GM11168 (cell line): ENCODE results near the gene EFCAB7.

ENCODE experiments used
- in situ Hi-C: fragments of 300-500 bp; cut with MboI; formaldehyde crosslinking; loops from one replicate; pipeline ENCODE4 v1.12.0; 2022; ENCODE audit warnings: low sequenced_read_pairs; ENCODE audit not compliant: unreplicated experiment

Gene EFCAB7

DNA sequence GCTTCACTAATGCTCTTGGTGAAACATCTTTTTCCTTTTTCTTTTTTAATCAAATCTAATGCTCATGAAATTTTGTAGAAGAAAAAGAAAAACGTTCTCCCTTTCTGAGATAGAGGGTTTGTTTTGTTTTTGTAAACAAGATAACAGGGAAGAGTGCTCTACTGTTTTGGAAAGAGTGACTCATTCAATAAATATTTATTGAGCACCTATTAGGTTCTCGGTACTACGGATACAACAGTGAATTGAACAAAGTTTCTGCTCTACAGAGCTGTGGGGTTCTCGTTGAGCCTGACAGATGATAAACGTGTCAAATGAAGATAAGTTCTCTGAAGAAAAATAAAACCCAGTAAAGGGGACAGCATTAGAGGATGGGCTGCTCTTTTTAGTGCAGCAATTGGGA lies 76.9 kb downstream of the EFCAB7 start:
- in situ Hi-C loops, result no loop called here

DNA sequence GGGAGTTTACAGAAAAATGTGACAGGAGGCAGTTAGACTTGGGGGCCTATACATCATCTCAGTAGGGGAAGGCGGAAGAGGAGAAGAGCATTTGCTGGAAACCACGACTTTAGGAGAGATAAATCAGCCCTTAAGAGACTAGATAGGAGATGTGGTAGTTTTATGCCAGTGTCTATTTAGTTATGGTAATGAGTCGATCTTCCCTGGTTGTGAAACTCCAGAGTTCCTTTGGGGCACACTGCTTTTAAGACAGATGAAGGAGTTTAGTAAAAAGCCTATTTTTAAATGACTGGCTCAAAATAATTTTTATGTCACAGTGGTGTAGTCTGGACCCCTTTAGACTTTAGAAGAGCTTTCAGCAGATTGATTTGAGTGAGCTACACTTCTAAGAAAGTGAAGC lies 77.7 kb downstream of the EFCAB7 start:
- in situ Hi-C loops, result no loop called here

DNA sequence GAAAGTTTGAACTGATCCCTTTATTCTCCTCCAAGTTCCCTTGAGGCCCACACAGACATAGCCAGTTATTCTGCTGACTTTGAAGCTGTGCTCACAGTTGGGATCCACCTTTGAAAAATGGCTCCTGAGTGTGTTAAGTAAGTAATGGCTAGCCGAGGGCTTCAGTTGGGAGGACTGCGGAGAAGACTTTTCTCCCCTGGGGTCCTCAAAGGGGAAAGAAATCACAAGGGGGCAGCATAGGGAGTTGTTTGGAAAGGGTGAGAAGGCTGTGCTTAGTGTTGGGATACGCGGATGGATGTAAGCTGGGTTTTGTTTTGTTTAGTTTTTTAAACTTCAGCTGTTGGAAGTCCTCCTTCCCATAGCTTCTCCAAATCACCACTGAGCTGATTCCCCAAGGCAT lies 78.1 kb downstream of the EFCAB7 start:
- in situ Hi-C loops, result no loop called here

DNA sequence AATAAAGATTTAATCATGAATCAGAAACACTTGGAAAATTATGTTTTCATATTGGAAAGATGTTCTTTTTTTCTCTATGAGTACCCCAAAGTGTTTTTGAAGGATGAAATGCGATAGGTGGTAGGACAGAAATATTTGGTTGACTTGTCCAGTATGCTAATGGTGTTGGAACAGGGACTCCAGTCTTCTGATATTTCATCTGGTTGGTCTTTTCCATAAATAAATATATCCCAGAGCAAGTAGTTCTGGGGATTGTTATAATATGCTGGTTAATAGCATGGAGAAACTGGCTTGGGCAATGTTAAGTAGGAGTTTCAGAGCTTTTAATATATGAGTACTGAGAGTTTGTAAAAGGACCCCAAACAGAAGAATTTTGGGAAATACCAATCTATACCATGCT lies 78.6 kb downstream of the EFCAB7 start:
- in situ Hi-C loops, result no loop called here

DNA sequence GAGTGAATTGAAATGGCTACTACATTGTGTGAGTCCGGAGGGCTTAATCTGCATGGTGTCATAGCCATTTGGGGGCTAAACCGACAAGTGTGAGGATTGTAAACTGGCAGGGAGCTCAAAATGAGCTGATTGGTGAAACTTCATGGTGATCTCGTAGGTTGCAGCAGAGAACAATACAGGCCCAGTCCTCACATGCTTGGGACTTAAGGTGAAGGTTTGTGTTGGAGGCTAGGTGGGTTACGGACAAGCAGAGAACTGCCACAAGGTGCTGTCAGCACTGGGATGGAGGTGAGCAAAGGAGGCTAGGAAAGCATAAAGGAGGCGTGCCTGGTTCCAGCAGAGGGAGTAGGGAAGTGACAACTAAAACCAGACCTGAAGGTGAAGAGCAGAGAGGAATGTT lies 79.3 kb downstream of the EFCAB7 start:
- in situ Hi-C loops, result no loop called here

DNA sequence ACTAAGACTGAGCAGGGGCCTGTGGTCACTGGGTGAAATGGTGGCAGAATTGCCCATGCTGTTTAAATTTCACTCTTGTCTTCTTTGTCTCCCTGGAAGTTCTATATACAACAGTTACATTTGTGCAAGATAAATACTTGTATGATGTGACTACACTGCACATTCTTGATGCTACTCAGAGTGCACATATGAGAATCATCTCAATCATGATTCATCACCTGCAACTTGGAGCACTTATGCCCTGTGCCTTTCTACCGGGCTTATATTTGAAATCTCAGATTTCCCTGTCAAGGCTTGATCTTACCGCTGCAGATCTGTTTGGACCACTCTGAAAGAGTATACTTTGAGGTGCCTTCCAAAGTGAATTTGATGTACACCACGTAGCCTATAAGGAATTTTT lies 80.5 kb downstream of the EFCAB7 start:
- in situ Hi-C loops, result no loop called here

DNA sequence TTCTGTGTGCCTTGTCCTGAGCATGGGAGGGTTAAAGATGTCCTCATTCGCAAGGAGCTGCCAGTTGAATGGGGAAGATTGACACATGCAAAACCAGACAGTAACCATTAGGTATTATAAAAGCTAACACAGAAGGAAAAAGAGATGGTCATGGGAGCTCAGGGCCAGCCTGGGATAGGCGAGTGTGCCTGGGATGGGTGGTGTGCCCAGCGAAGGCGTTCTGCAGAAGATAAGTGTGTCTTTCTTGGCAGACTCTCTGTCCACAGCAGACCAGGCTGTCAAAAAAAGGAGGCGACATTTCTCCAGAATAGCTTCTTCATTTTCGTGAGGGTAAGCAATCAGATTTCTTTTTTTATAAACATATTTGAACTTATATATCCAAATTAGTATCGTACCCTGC lies 84.0 kb downstream of the EFCAB7 start:
- in situ Hi-C loops, result no loop called here

DNA sequence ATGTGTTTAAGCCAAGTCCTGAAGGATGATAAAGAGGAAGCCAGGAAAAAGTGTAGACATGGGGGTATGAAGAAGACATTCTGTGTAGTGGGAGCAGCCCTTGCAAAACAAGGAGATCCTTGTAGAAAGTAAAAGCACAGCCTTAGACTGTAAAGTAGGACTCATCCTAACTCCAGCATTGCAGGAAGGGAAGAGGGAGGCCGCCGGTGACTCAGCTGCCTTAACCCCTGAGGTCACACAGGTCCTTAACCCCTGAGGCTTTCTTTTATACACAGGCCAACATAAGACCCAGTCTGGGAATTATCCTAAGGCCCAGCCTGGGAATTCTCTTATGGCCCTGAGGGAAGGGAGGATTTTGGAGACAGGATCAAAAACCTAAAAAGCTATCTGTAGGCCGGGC lies 87.9 kb downstream of the EFCAB7 start:
- in situ Hi-C loops, result no loop called here

DNA sequence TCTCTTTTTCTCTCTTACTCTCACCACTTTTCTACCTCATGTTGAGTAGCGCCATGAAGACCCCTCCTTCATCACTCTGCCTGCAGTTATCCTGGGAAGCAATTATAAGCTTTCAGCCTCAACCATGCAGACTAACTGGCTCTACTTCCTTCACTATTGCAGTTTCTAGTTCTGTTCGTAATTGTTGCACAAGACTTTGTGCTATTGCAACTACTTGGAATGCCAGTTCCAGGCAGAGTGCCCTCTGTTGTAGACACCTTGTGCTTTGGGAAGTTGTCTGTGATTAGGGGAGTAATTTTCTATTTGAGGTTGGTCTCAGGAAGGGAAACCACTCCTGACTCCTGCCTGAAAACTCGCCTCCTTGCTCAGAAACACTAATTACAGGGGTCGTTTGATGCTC lies 89.2 kb downstream of the EFCAB7 start:
- in situ Hi-C loops, result no loop called here

DNA sequence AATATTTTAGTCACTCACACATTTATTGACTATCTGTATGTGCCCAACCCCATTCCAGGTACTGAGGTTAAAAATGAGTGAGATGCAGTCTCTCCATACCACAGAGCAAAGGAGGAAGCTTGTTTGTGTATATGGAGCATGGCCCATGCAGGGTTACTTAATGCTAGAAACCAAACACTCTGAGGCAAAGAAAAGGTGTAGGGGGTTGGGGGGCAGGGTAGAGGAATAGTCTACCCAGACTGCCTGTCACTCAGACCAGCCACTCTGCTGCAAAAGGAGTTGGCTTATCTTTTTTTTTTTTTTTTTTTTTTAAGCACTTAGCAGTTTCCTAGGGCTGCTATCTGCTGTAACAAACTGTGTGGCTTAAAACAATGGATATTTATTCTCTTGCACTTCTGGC lies 89.6 kb downstream of the EFCAB7 start:
- in situ Hi-C loops, result no loop called here

DNA sequence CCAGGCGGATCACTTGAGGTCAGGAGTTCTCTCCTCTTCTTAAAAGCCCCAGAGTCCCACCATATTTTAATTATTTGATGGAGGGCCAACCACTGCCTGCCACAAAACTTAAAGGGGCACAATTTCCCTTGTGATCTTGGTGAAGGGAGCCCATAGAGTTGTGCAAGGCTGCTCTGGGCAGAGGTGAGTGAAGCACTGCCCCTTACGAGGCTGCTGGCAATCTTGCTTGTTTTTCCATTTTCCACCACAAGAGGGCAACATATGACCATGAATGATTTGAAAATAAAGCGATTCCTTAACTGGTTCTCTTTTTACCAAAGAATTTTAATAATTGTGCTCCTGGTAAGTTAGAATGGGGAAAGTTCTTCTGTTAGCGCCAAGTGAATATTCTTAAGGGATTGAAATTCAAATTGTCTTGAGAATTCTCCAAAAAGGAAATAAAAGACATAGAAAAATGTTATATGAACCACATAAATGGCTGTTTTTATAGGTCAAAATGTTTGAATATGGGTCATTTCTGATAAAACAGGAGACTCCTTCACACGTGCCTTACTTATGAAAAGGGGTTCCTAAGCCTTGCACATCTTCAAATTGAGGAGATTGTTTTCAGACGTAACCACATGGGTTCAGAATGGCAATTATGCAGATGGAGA lies 92.6 kb downstream of the EFCAB7 start:
- in situ Hi-C loops, result no loop called here

DNA sequence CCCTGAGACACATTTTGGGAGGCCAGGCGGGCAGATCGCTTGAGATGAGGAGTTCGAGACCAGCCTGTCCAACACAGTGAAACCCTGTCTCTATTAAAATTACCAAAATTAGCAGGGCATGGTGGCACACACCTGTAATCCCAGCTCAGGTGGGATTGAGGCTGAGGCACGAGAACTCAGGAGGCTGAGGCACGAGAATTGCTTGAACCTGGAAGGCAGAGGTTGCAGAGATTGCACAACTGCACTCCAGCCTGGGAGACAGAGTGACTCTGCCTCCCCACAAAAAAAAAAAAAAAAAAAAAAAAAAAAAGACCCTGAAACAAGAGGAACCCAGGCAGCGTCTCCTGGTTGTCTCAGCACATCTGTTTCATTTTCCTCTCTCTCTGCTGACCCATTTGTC lies 94.1 kb downstream of the EFCAB7 start:
- in situ Hi-C loops, result no loop called here

DNA sequence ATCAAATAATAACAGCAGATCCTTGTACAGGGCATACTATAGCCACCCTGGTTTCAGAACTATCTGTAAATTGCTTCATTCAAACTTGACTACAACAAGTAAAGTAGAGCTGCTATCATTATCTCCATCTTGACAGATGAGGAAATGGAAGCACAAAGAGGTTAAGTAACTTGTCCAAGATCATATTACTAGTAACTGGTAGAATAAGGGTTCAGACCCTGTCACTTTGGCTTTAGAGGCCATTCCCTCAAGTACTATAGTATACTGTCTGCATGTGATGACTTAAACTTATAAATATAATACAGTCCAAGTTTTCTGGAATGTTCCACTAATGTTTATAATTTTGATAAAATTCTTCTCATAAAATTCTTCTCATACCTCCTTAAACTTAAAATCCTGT lies 94.7 kb downstream of the EFCAB7 start:
- in situ Hi-C loops, result no loop called here

DNA sequence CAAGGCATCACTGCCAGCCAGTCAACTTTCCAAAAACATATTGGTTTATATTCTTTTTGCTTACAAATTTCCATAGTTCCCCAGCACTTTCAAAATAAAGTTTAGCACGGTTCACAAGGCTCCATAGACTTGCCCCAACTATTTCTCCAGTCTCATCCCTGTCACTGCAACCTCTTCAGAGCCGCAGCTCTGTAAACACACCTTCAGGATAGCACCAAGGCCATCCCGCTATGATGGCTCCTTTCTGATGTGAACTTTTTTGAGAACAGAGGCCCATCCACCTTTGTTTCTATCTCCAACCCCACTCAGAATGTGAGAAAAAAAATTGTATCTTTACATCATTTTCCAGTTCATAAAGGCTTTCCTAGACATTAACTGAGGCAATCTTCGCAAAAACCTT lies 96.2 kb downstream of the EFCAB7 start:
- in situ Hi-C loops, result no loop called here

DNA sequence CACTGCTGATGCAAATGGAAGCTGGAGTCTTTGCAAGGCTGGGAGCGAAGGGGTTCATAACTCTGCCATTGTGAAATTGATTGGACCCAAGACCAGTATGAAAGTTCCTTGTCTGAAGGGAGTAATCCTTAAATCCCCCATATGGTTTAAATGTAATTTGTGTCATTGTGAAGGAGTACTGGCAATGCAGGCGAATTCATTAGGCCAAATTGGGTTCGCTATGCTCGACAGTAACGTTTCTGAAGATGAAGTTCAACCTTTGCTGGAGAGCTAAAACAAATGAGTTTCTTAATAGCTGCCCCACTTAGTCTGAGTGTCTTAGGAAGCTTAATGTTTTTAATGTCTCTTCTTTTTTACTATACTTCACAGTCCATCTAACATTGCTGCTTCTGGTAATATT lies 97.3 kb downstream of the EFCAB7 start:
- in situ Hi-C loops, result no loop called here

DNA sequence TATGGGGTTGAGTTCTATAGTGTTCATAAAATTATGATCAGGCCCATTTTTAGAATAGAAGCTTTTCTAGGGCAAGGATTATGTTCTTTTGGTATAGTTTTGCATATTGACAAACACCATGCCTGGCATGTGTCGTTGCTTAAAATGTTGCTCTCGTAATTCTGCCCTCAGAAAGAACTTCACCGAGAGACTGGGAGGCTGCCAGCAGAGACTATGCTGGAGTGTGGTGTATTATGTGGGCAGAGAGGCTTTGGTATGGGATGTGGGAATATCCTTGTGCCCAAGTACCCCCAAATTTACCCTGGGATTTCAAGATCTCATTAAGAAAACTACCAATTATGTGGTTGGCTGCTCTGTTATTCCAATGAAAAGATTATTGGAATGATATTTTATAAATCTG lies 97.8 kb downstream of the EFCAB7 start:
- in situ Hi-C loops, result no loop called here

DNA sequence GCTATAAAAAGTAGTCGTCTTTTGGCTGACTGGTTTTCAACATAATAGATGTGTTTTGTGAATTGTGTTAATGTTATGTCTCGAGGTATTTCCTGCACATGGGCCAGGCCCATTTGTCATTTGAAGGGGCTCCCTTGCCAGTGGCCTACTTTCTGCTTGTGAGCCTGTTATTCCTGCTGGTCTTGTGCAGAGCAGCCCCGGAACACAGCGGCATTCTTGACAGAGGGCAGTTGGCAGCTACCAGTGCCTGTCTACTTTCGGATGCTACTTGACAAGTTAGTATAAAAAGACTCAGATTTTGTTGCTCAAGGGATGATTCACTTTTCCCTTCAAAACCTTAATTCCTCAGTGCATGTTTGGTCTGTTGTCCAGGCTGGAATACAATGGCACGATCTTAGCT lies 98.4 kb downstream of the EFCAB7 start:
- in situ Hi-C loops, result no loop called here
